GM12891 (cell line): Measurements from ENCODE around the gene SPTLC1.
"Not testable (repeated sequence)": the region's sequence is repeated elsewhere in the genome, so short reads cannot be mapped to it uniquely, and the experiment has no call there.

ENCODE experiments used
- DNase-seq: peaks from one replicate; pipeline ENCODE4 v3.0.0; 2011; ENCODE audit warnings: low spot score; ENCODE audit not compliant: insufficient read length
- FAIRE-seq: peaks from 2 replicates; lab custom pipeline; 2011; peaks lifted over from hg19 to GRCh38; lab: Jason Lieb, UNC
- PAX5 ChIP-seq: IDR thresholded peaks from 2 replicates; pipeline ENCODE4 v1.6.1; 2011; ENCODE audit warnings: low read length, moderate library complexity, mild to moderate bottlenecking; ENCODE audit not compliant: insufficient read depth, severe bottlenecking
- POLR2A ChIP-seq: IDR thresholded peaks from 2 replicates; pipeline ENCODE4 v1.6.1; 2011; ENCODE audit warnings: low read depth, low read length, control low read depth
- POLR2AphosphoS5 ChIP-seq: IDR thresholded peaks from 2 replicates; pipeline ENCODE4 v1.6.1; 2011; ENCODE audit warnings: low read depth, low read length, control low read depth
- POU2F2 ChIP-seq: IDR thresholded peaks from 2 replicates; pipeline ENCODE4 v1.6.1; 2011; ENCODE audit warnings: low read depth, mild to moderate bottlenecking, control low read depth, low read length, moderate library complexity
- SPI1 ChIP-seq: IDR thresholded peaks from 2 replicates; pipeline ENCODE4 v1.6.1; 2011; ENCODE audit warnings: low read depth, low read length, control low read depth
- TAF1 ChIP-seq: IDR thresholded peaks from 2 replicates; pipeline ENCODE4 v1.6.1; 2011; ENCODE audit warnings: low read depth, low read length, control low read depth

SPTLC1 gene

DNA sequence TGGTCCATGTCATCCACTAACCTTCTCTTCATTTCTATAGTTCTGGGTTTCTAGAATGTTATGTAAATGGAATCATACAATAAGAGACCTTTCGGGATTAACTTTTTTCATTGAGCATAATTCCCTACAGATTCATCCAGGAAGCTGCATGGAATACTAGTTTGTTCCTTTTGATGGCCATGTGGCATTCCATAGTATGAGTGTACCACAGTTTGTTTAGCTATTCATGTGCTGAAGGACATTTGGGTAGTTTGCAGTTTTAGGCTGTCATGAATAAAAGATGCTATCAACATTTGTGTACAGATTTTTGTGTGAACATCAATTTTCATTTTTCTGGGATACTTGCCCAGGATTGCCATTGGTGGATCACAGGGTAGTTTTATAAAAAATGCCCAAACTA lies 6.8 kb upstream of the SPTLC1 start:
- no peak for FAIRE-seq
- no peak for DNase-seq
- TF ChIP-seq POU2F2 (no peak), SPI1 (no peak), POLR2A (no peak), PAX5 (no peak), POLR2AphosphoS5 (no peak), TAF1 (no peak)

DNA sequence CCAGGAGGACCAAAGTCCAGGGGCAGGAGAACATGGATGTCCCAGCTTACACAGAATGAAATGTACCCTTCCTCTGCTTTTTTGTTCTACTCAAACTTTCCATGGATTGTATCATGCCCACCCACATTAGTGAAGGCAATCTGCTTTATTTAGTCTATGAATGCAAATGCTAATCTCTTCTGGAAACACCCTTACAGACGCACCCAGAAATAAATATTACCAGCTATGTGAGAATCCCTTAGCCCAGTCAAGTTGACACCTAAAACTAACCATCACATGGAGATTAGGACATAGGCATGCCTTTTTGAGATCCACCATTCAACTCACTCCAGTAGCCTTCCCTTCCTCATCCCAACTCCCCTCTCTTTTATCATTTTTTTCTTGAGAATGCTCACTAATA lies 6.1 kb upstream of the SPTLC1 start:
- TF ChIP-seq TAF1, result no peak
- no peak for TF ChIP-seq POU2F2
- no peak for TF ChIP-seq PAX5
- no peak for TF ChIP-seq POLR2A
- no peak for TF ChIP-seq SPI1
- TF ChIP-seq POLR2AphosphoS5, result no peak
- FAIRE-seq (no peak), DNase-seq (no peak)

DNA sequence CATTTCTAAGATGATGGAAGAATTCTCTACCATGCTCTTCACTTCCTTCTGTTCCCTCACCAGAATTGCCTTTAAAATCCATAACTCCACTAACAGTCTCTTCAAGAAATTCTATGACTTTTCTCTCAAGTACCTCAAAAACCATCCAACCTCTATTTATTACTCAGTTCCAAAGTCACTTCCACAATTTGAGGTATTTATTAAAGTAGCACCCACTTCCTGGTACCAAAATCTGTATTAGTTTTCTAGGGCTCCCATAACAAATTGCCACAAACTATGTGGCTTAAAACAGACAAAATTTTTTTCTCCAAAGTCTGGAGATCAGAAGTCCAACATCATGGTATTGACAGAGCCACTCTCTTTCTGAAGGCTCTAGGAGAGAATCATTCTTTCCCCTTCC lies 4.9 kb upstream of the SPTLC1 start:
- FAIRE-seq (no peak), DNase-seq (no peak)

DNA sequence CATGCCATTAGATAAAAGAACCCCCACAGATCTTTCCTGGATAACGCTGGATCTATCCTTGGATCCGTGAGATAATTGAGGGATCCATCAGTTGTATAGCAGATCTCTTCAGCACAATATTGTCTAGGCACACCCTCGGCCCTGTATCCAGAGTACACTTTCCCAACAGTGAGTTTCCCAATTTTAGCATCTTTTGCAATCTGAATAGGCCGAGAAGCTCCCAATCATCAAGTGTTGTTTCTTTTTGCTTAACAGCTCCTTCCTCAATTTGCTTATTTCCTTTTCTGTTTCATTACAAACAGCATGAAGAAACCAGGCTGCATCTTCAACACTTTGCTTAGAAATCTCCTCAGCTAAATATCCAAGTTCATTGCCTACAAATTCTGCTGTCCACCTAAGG lies 4.4 kb upstream of the SPTLC1 start:
- DNase-seq (no peak), FAIRE-seq (no peak)
- no peak for TF ChIP-seq PAX5
- no peak for TF ChIP-seq POLR2A

More for the DNA sequence above, 4.9 kb upstream of the SPTLC1 start:
- TF ChIP-seq POLR2AphosphoS5 (no peak), POLR2A (no peak)

DNA sequence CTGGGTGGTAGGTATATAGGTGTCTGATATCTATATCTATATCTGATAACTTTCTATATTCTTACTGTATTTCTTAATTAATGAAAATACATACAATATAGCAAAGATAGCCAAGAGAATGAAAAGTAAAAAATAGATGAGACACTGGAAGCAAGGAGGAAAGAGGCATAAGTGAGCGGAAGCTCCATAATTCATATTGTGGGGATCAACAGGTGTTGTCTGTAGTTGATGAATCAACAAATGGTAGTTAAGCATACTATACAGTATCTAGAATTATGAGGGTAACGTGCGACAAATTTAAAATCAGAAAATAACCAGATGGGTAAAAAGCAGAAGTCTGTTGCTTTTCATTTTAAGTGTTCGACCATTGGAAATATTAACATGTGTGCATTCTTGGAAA lies 7.1 kb downstream of the SPTLC1 start:
- FAIRE-seq (no peak), DNase-seq (no peak)
- TF ChIP-seq POLR2AphosphoS5 (no peak), POLR2A (no peak), PAX5 (no peak), POU2F2 (no peak), TAF1 (no peak), SPI1 (no peak)

DNA sequence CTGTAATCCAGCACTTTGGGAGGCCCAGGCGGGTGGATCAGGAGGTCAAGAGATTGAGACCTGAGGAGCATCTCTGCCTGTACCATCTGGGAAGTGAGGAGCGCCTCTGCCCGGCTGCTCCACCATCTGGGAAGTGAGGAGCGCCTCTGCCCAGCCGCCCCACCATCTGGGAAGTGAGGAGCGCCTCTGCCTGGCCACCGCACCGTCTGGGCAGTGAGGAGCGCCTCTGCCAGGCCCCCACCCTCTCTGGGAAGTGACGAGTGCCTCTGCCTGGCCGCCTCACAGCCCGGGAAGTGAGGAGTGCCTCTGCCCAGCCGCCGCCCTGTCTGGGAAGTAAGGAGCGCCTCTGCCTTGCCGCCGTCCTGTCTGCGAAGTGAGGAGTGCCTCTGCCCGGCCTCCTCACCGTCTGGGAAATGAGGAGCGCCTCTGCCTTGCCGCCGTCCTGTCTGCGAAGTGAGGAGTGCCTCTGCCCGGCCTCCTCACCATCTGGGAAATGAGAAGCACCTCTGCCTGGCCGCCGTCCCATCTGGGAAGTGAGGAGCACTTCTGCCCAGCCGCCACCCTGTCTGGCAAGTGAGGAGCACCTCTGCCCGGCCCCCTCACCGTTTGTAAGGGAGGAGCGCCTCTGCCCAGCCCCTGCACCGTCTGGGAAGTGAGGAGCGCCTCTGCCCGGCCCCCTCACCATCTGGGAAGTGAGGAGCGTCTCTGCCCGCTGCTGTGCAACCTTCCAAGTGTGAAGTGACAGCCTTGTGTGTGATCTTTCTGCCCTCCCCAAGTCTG lies 9.6 kb downstream of the SPTLC1 start:
- not testable (repeated sequence) for DNase-seq, FAIRE-seq

DNA sequence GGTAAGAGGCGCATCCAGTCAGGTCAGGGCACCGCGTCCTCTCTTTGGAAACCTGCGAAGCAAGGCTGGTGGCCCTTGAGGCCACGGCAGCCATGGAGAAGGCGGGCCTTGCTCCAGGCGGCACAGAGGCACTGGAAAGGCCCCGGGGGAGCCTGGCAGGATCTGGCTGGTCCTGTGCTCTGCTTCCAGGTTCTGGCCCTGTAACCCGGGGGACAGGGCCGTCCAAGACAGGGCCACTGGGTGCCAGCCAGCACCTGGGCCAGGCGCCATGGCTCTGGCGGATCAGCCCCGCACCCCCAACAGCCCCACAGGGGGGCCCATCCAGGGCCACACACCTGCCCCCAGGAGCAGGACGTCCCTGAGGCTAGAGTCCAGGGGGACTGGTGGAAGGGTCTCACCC lies 11.6 kb downstream of the SPTLC1 start:
- FAIRE-seq, DNase-seq: not testable (repeated sequence)

DNA sequence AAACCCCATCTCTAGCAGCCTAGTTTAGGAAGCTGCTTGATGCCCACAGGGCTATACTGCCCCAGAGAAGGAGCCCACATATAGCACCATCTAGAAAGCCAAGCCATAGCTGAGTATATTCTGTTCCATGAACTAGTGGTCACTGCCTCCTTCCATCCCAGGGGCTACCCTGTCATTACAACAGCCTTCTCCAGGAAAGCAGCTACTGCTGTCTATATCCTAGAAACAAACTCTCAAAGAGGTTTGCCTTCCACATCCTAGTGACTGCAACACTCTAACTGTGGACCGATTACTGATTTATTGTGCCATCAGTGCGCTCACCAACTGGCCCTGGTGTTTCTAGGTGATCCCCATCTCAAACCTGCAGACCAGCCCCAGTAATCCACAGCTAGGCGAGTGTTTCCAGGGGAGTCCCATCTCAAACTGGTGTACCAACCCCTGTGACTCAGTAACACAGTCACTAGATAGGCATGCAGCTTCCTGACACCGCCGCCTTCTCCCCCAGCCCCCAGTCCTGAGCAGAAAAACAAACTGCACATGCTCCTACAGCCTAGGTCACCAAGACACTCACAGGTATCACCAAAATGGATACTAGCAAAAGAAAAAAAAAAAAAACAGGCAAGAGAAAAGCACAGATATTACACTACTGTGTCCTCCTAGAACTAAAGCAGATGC lies 14.8 kb downstream of the SPTLC1 start:
- DNase-seq, result no peak

DNA sequence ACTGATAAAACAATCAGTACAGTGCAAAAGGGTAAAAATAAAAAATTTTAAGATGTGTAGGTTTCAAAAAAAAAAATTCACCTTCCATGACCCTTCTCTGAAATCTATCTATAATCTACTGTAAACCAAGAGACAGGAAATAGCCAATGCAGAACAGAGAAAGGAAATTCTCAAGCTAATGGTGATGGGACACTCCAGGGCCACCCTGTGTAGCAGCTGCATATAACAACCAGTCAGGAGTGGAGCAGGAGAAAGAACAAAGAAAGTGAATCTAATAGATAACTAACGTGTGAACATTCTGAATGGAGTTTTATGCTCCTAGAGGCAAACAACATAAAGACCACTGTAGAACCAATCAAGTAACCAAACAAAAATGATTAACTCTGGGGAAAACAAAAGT lies 16.6 kb downstream of the SPTLC1 start:
- DNase-seq, result no peak
- FAIRE-seq, result no peak
- TF ChIP-seq POLR2A, result no peak
- TF ChIP-seq POLR2AphosphoS5, result no peak
- no peak for TF ChIP-seq TAF1
- no peak for TF ChIP-seq POU2F2
- no peak for TF ChIP-seq SPI1
- TF ChIP-seq PAX5, result no peak

More for the DNA sequence above, 14.8 kb downstream of the SPTLC1 start:
- no peak for TF ChIP-seq POLR2AphosphoS5
- TF ChIP-seq POU2F2, result no peak
- TF ChIP-seq SPI1, result no peak
- TF ChIP-seq POLR2A, result no peak
- no peak for TF ChIP-seq PAX5
- no peak for TF ChIP-seq TAF1
- FAIRE-seq, result no peak

DNA sequence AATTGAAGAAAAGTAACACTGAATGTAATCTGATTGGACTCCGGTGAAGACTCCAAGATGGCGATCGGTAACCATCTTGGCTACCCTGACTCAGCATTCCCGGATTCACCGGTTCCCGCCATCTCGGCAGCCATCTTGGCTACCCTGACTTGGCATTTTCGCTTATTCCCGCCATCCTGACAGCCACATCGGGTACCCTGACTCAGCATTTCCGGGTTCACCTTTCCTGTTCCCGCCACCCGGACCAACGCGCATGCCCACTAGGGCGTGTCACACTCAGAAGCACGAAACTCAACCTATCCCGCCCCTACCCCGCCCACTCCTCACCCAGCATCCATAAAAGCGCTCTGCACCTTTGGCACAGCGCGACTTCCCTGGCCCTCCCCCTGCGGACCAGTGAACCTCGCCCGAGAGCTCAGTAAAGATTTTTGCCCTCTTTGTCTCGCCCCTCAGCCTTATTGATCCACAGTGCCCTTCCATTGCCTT lies 17.2 kb downstream of the SPTLC1 start:
- TF ChIP-seq SPI1 (no peak), POLR2AphosphoS5 (no peak), POLR2A (no peak), TAF1 (no peak), POU2F2 (no peak), PAX5 (no peak)
- DNase-seq, result no peak
- no peak for FAIRE-seq
